Measurements from ENCODE around the gene IRF2.
"Not testable (repeated sequence)": the region's sequence is repeated elsewhere in the genome, so short reads cannot be mapped to it uniquely, and the experiment has no call there.

IRF2 gene

GRCh38 chr4:184361443-184361842 is 112.9 kb downstream of the IRF2 start:
- no peak for DNase-seq

- no peak for DNase-seq
These were observed 114.5 kb downstream of the IRF2 start for GRCh38 chr4:184359888-184360287.

GRCh38 chr4:184358521-184359232 is 115.7 kb downstream of the IRF2 start:
- DNase-seq: no peak

GRCh38 chr4:184357772-184358171 is 116.6 kb downstream of the IRF2 start:
- DNase-seq: no peak

GRCh38 chr4:184357165-184357564 is 117.2 kb downstream of the IRF2 start:
- no peak for DNase-seq

GRCh38 chr4:184356366-184356765 is 118.0 kb downstream of the IRF2 start:
- DNase-seq: no peak

GRCh38 chr4:184355857-184356256 is 118.5 kb downstream of the IRF2 start:
- no peak for DNase-seq

GRCh38 chr4:184355111-184355604 is 119.2 kb downstream of the IRF2 start:
- DNase-seq: no peak

- DNase-seq: no peak
These were observed 121.5 kb downstream of the IRF2 start for GRCh38 chr4:184352891-184353290.

- DNase-seq: no peak
These were observed 122.5 kb downstream of the IRF2 start for GRCh38 chr4:184351560-184352451.

GRCh38 chr4:184350964-184351363 is 123.4 kb downstream of the IRF2 start:
- DNase-seq: no peak

- no peak for DNase-seq
These were observed 124.0 kb downstream of the IRF2 start for GRCh38 chr4:184350213-184350817.

GRCh38 chr4:184349283-184350039 is 124.9 kb downstream of the IRF2 start:
- DNase-seq: no peak

GRCh38 chr4:184348311-184349233 is 125.8 kb downstream of the IRF2 start:
- no peak for DNase-seq

GRCh38 chr4:184347251-184348239 is 126.8 kb downstream of the IRF2 start:
- DNase-seq: no peak

GRCh38 chr4:184346682-184347081 is 127.7 kb downstream of the IRF2 start:
- no peak for DNase-seq

- DNase-seq: not testable (repeated sequence)
These were observed 128.1 kb downstream of the IRF2 start for GRCh38 chr4:184346273-184346672.

GRCh38 chr4:184345573-184345922 is 128.8 kb downstream of the IRF2 start:
- DNase-seq: no peak

GRCh38 chr4:184344899-184345572 is 129.3 kb downstream of the IRF2 start:
- DNase-seq: no peak

- DNase-seq: no peak
These were observed 129.9 kb downstream of the IRF2 start for GRCh38 chr4:184344435-184344834.

All from activated CD8-positive, alpha-beta memory T cell treated with anti-CD3 and anti-CD28 coated beads, Interleukin-2, amount 50 U/mL, for 48 hours (primary cell).